WTC11 (cell line): Measurements from ENCODE around the gene CCR9.

ENCODE experiments used
- MAX ChIP-seq: sonication (generic); formaldehyde crosslinking; IDR thresholded peaks from 2 replicates; pipeline ENCODE4 v1.8.0; 2022; ENCODE audit warnings: mild to moderate bottlenecking, missing genetic modification reagents
- TCF7 ChIP-seq: sonication (generic); formaldehyde crosslinking; IDR thresholded peaks from 2 replicates; pipeline ENCODE4 v1.8.0; 2022; ENCODE audit warnings: mild to moderate bottlenecking, low read depth, missing genetic modification reagents, moderate library complexity
- TF ChIP-seq, protein P1 (sequence below): fragments of 200-600 bp; IDR thresholded peaks from 2 replicates; pipeline ENCODE4 v1.8.0; 2022; ENCODE audit warnings: antibody characterized with exemption

- TF ChIP-seq MAX (no peak), TCF7 (CRISPR knock-in tag) (no peak)
- TF ChIP-seq, protein P1, sequence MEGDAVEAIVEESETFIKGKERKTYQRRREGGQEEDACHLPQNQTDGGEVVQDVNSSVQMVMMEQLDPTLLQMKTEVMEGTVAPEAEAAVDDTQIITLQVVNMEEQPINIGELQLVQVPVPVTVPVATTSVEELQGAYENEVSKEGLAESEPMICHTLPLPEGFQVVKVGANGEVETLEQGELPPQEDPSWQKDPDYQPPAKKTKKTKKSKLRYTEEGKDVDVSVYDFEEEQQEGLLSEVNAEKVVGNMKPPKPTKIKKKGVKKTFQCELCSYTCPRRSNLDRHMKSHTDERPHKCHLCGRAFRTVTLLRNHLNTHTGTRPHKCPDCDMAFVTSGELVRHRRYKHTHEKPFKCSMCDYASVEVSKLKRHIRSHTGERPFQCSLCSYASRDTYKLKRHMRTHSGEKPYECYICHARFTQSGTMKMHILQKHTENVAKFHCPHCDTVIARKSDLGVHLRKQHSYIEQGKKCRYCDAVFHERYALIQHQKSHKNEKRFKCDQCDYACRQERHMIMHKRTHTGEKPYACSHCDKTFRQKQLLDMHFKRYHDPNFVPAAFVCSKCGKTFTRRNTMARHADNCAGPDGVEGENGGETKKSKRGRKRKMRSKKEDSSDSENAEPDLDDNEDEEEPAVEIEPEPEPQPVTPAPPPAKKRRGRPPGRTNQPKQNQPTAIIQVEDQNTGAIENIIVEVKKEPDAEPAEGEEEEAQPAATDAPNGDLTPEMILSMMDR = no peak
Measured at GRCh38 chr3:45872569-45872968, 13.8 kb upstream of the CCR9 start.
